HUES48 (cell line): ENCODE results near the gene LAMC1.
"Not testable (repeated sequence)": the region's sequence is repeated elsewhere in the genome, so short reads cannot be mapped to it uniquely, and the experiment has no call there.

Experiments used
- H3K27ac ChIP-seq: one replicate; pipeline ENCODE4 v1.7.0; 2013; ENCODE audit warnings: low read depth, low read length, inconsistent platforms
- H3K27me3 ChIP-seq: 2 replicates; pipeline ENCODE4 v1.6.1; 2013; ENCODE audit warnings: mild to moderate bottlenecking, low read length; ENCODE audit not compliant: control insufficient read depth, insufficient read depth
- H3K36me3 ChIP-seq: 2 replicates; pipeline ENCODE4 v1.6.1; 2013; ENCODE audit warnings: low read length; ENCODE audit not compliant: control insufficient read depth, insufficient read depth
- H3K4me1 ChIP-seq: 2 replicates; pipeline ENCODE4 v1.6.1; 2013; ENCODE audit warnings: mild to moderate bottlenecking, low read length; ENCODE audit not compliant: control insufficient read depth, insufficient read depth
- H3K4me3 ChIP-seq: 2 replicates; pipeline ENCODE4 v1.5.1; 2013; ENCODE audit warnings: mild to moderate bottlenecking, low read depth, low read length
- H3K9ac ChIP-seq: 2 replicates; pipeline ENCODE4 v1.6.1; 2013; ENCODE audit warnings: mild to moderate bottlenecking, low read depth, low read length, moderate library complexity
- H3K9me3 ChIP-seq: 2 replicates; pipeline ENCODE4 v1.6.1; 2013; ENCODE audit warnings: low read length; ENCODE audit not compliant: control insufficient read depth, insufficient read depth

The LAMC1 gene

GRCh38 chr1:183069562-183070216 is 46.5 kb downstream of the LAMC1 start:
- no peak overlapping the region for H3K9ac ChIP-seq
- H3K27me3 ChIP-seq = no peaks in the 10 kb centered on the region
- H3K9me3 ChIP-seq = no peaks in the 10 kb centered on the region
- H3K27ac ChIP-seq = no peak overlapping the region
- no peak overlapping the region for H3K4me3 ChIP-seq
- peaks cover 21% of the 10 kb centered on the region; the same call in 1 of the 2 replicates for H3K4me1 ChIP-seq
- H3K36me3 ChIP-seq = no peaks in the 10 kb centered on the region

- Histone ChIP-seq H3K4me1 (peaks cover 21% of the 10 kb centered on the region; the same call in 1 of the 2 replicates), H3K9ac (no peak overlapping the region; the same call in 1 of the 2 replicates), H3K4me3 (no peak overlapping the region), H3K9me3 (no peaks in the 10 kb centered on the region), H3K36me3 (no peaks in the 10 kb centered on the region), H3K27ac (no peak overlapping the region), H3K27me3 (no peaks in the 10 kb centered on the region)
Measured at GRCh38 chr1:183070234-183070922, 47.2 kb downstream of the LAMC1 start.

GRCh38 chr1:183070923-183071618 is 47.9 kb downstream of the LAMC1 start:
- Histone ChIP-seq H3K27ac (no peak overlapping the region), H3K27me3 (no peaks in the 10 kb centered on the region), H3K36me3 (no peaks in the 10 kb centered on the region), H3K4me1 (peaks cover 23% of the 10 kb centered on the region; the same call in 1 of the 2 replicates), H3K4me3 (no peak overlapping the region), H3K9ac (no peak overlapping the region; the same call in 1 of the 2 replicates), H3K9me3 (no peaks in the 10 kb centered on the region)

GRCh38 chr1:183072595-183072994 is 49.4 kb downstream of the LAMC1 start:
- H3K4me1 ChIP-seq = peaks cover 32% of the 10 kb centered on the region
- not testable (repeated sequence) for H3K27ac ChIP-seq, H3K27me3 ChIP-seq, H3K4me3 ChIP-seq, H3K36me3 ChIP-seq, H3K9me3 ChIP-seq, H3K9ac ChIP-seq

- H3K4me1 ChIP-seq = peaks cover 32% of the 10 kb centered on the region
Measured at GRCh38 chr1:183073320-183073719, 50.1 kb downstream of the LAMC1 start.

GRCh38 chr1:183074215-183074614 is 51.0 kb downstream of the LAMC1 start:
- no peak overlapping the region for H3K4me3 ChIP-seq
- H3K27ac ChIP-seq = no peak overlapping the region
- H3K4me1 ChIP-seq = peaks cover 32% of the 10 kb centered on the region
- no peak overlapping the region for H3K9ac ChIP-seq
- no peaks in the 10 kb centered on the region for H3K36me3 ChIP-seq
- no peaks in the 10 kb centered on the region for H3K27me3 ChIP-seq
- no peaks in the 10 kb centered on the region for H3K9me3 ChIP-seq

More at GRCh38 chr1:183073320-183073719, 50.1 kb downstream of the LAMC1 start:
- no peak overlapping the region for H3K9ac ChIP-seq
- H3K4me3 ChIP-seq = no peak overlapping the region
- H3K27ac ChIP-seq = no peak overlapping the region
- H3K36me3 ChIP-seq = no peaks in the 10 kb centered on the region
- H3K27me3 ChIP-seq = no peaks in the 10 kb centered on the region
- no peaks in the 10 kb centered on the region for H3K9me3 ChIP-seq

GRCh38 chr1:183075861-183076260 is 52.6 kb downstream of the LAMC1 start:
- Histone ChIP-seq H3K4me3 (no peak overlapping the region), H3K4me1 (peaks cover 20% of the 10 kb centered on the region), H3K36me3 (no peaks in the 10 kb centered on the region), H3K9me3 (no peaks in the 10 kb centered on the region), H3K27me3 (no peaks in the 10 kb centered on the region), H3K27ac (no peak overlapping the region), H3K9ac (no peak overlapping the region)

GRCh38 chr1:183077097-183077496 is 53.9 kb downstream of the LAMC1 start:
- no peaks in the 10 kb centered on the region for H3K36me3 ChIP-seq
- no peaks in the 10 kb centered on the region for H3K9me3 ChIP-seq
- no peak overlapping the region for H3K9ac ChIP-seq
- H3K27ac ChIP-seq = no peak overlapping the region
- H3K4me3 ChIP-seq = no peak overlapping the region
- peaks cover 17% of the 10 kb centered on the region for H3K4me1 ChIP-seq
- H3K27me3 ChIP-seq = no peaks in the 10 kb centered on the region

- Histone ChIP-seq H3K4me1 (peaks cover 17% of the 10 kb centered on the region), H3K27me3 (no peaks in the 10 kb centered on the region), H3K9ac (no peak overlapping the region), H3K9me3 (no peaks in the 10 kb centered on the region), H3K4me3 (no peak overlapping the region), H3K36me3 (no peaks in the 10 kb centered on the region), H3K27ac (no peak overlapping the region)
Measured at GRCh38 chr1:183079712-183080388, 56.6 kb downstream of the LAMC1 start.

- H3K27ac ChIP-seq = no peak overlapping the region
- H3K4me3 ChIP-seq = no peak overlapping the region
- no peak overlapping the region for H3K9ac ChIP-seq
- H3K4me1 ChIP-seq = peaks cover 20% of the 10 kb centered on the region
- H3K27me3 ChIP-seq = no peaks in the 10 kb centered on the region
- H3K9me3 ChIP-seq = no peaks in the 10 kb centered on the region
- no peaks in the 10 kb centered on the region for H3K36me3 ChIP-seq
Measured at GRCh38 chr1:183080406-183080805, 57.2 kb downstream of the LAMC1 start.
